K562 (cell line): Measurements from ENCODE around the gene SPNS1. TPM values are rescaled to one million over a fixed set of nuclear protein-coding genes. Genes with fewer than 3 reads are reported as not detected.
A peak's percentile ranks its signal among the peaks of the same experiment; 100 is the strongest.

ENCODE experiments used
- CBX2 ChIP-seq: fragments of 200-600 bp; sonication (generic); IDR thresholded peaks from one replicate; pipeline ENCODE4 v1.6.1; 2012; ENCODE audit warnings: mild to moderate bottlenecking, low read length, inconsistent platforms; ENCODE audit not compliant: insufficient read depth, poor library complexity, severe bottlenecking
- DEAF1 ChIP-seq: fragments of 450-650 bp; formaldehyde crosslinking; IDR thresholded peaks from 2 replicates; pipeline ENCODE4 v1.4.0; 2020; ENCODE audit warnings: mild to moderate bottlenecking, moderate library complexity
- FOXK1 ChIP-seq: sonication (generic); formaldehyde crosslinking; IDR thresholded peaks from 2 replicates; pipeline ENCODE4 v1.8.0; 2022; ENCODE audit warnings: missing genetic modification reagents, mild to moderate bottlenecking, borderline replicate concordance
- HMGXB4 ChIP-seq: sonication (generic); formaldehyde crosslinking; IDR thresholded peaks from 2 replicates; pipeline ENCODE4 v1.8.1; 2023; ENCODE audit warnings: mild to moderate bottlenecking, missing genetic modification reagents
- JUND ChIP-seq, 2 experiments: IDR thresholded peaks; 2 replicates in 1 of 2; 3 replicates in 1 of 2; pipeline ENCODE4 v1.6.1; 2011; ENCODE audit warnings: borderline replicate concordance in 2 of 2, low read depth in 2 of 2, low read length in 2 of 2, improper control_type of control experiment in 1 of 2, missing biosample characterization in 1 of 2, missing genetic modification characterization in 1 of 2, missing genetic modification reagents in 1 of 2
- MCM2 ChIP-seq: fragments of 450-650 bp; IDR thresholded peaks from 2 replicates; pipeline ENCODE4 v1.6.1; 2017; ENCODE audit warnings: low read depth, mild to moderate bottlenecking
- NR2C1 ChIP-seq, 2 experiments: fragments of 450-650 bp; IDR thresholded peaks; 2 replicates each; pipeline ENCODE4 v1.6.1; 2017; ENCODE audit warnings: mild to moderate bottlenecking in 2 of 2, antibody characterized with exemption in 1 of 2, inconsistent platforms in 1 of 2, missing compliant biosample characterization in 1 of 2, missing genetic modification characterization in 1 of 2
- SMAD4 ChIP-seq: fragments of 250-450 bp; sonication (Bioruptor Pico); conservative IDR thresholded peaks from 2 replicates; pipeline ENCODE4 v1.8.0; 2021; ENCODE audit warnings: inconsistent platforms, mild to moderate bottlenecking, moderate library complexity
- SNRNP70 ChIP-seq: fragments of 200-400 bp; formaldehyde crosslinking; optimal IDR thresholded peaks from 2 replicates; pipeline ENCODE3; 2017; ENCODE audit warnings: low read depth, low read length
- ZKSCAN3 ChIP-seq: fragments of 250-450 bp; sonication (Bioruptor Pico); IDR thresholded peaks from 2 replicates; pipeline ENCODE4 v1.4.0; 2020
- ZNF311 ChIP-seq: fragments of 250-450 bp; sonication (Bioruptor Pico); IDR thresholded peaks from 2 replicates; pipeline ENCODE4 v1.4.0; 2020; ENCODE audit warnings: mild to moderate bottlenecking, moderate library complexity
- ZNF347 ChIP-seq: fragments of 450-650 bp; formaldehyde crosslinking; IDR thresholded peaks from 2 replicates; pipeline ENCODE4 v1.4.0; 2020; ENCODE audit warnings: low read depth, mild to moderate bottlenecking, moderate library complexity
- ZNF766 ChIP-seq: fragments of 200-800 bp; sonication (Bioruptor generic); conservative IDR thresholded peaks from 2 replicates; pipeline ENCODE4 v1.6.1; 2016; ENCODE audit warnings: missing genetic modification characterization, missing compliant biosample characterization
- polyA plus RNA-seq, 8 experiments: library from polyadenylated mRNA; depleted of rRNA in 4 of 8; stranded (reverse) in 5 of 8; unstranded in 3 of 8; fragments of >200 nt; fragmentation: Nextera tagmentation in 2 of 8; fragmentation: Illumina TruSeq in 1 of 8; extraction: Ambion mirVana in 2 of 8; extraction: Trizol in 1 of 8; gene quantifications; 2 replicates each; pipeline versions ENCODE4 v1.2.1 to v1.2.3, GENCODE V29; 2011 to 2014; ENCODE audit warnings: inconsistent platforms in 1 of 8, missing spikeins in 1 of 8
- total RNA-seq, 7 experiments: library from RNA; depleted of rRNA in 6 of 7; stranded (reverse); fragments of >200 nt in 6 of 7; fragmentation: Illumina TruSeq in 2 of 7; extraction: Trizol in 2 of 7; gene quantifications; 2 replicates each; pipeline versions ENCODE4 v1.2.1 to v1.2.3, GENCODE V29; 2011 to 2021; ENCODE audit warnings: low replicate concordance in 1 of 7

SPNS1 gene
- total and polyA plus RNA-seq, 9 of the 15 experiments (the other 6 are each of a cell fraction or from before 2014, with no cell fraction given) = 0.58 to 64.9 (median 13.7) TPM

GRCh38 chr16:28974437-28975157 lies at the start of gene SPNS1 (continued):
- TF ChIP-seq FOXK1 (CRISPR knock-in tag) (peak; percentile 60; the same call in 1 of the 2 replicates), SNRNP70 (no peak), ZKSCAN3 (CRISPR knock-in tag) (no peak), JUND (IDR thresholded peaks at IDR 0.05; ENCODE audit: borderline replicate concordance, low read depth, low read length) (peak; percentile 65), JUND (tag; IDR thresholded peaks at IDR 0.05; ENCODE audit: borderline replicate concordance, low read depth, low read length) (peak; percentile 10; the same call in 1 of the 3 replicates), SMAD4 (peak; percentile 83), ZNF311 (CRISPR knock-in tag) (0 out of 2 replicates have a peak, but pooled peaks have one; percentile 17), ZNF766 (CRISPR knock-in tag) (0 out of 2 replicates have a peak, but pooled peaks have one; percentile 30), NR2C1 (IDR thresholded peaks at IDR 0.05) (peak; percentile 84), NR2C1 (tag; IDR thresholded peaks at IDR 0.05) (peak; percentile 88), MCM2 (no peak), CBX2 (no peak), ZNF347 (no peak), DEAF1 (no peak), HMGXB4 (no peak)
- TF ChIP-seq, all 486 proteins: peak for 174
